Lung (tissue), 12 donors: ENCODE data around the gene CORO2A. TPM values are rescaled to one million over a fixed set of nuclear protein-coding genes. Genes with fewer than 3 reads are reported as not detected.
"Not testable (repeated sequence)": the region's sequence is repeated elsewhere in the genome, so short reads cannot be mapped to it uniquely, and the experiment has no call there.

Experiments
- ATAC-seq: fragments of 200-7000 bp; cut with Tn5 transposase; one replicate; pipeline ENCODE4 v1.9.1; 2020; ENCODE audit warnings: moderate number of reproducible peaks; ENCODE audit not compliant: insufficient read depth, low FRiP score
- DNase-seq, 3 donors: peaks; one replicate each; pipeline ENCODE4 v3.0.0-alpha.2; 2013 to 2017
- H3K27ac ChIP-seq, 2 donors: one replicate each; pipeline ENCODE4 v1.5.1; 2013; ENCODE audit warnings: mild to moderate bottlenecking in 2 of 2, moderate library complexity in 2 of 2, control low read depth in 1 of 2, inconsistent platforms in 1 of 2, low read depth in 1 of 2, low read length in 1 of 2
- H3K27me3 ChIP-seq, 3 donors: one replicate each; pipeline ENCODE4 v1.5.1; 2013; ENCODE audit warnings: low read length in 2 of 3; ENCODE audit not compliant: control insufficient read depth in 3 of 3, insufficient read depth in 3 of 3
- H3K36me3 ChIP-seq, 4 donors: one replicate each; pipeline ENCODE4 v1.5.1; 2013; ENCODE audit warnings: low read length in 4 of 4, mild to moderate bottlenecking in 1 of 4, moderate library complexity in 1 of 4; ENCODE audit not compliant: control insufficient read depth in 4 of 4, insufficient read depth in 4 of 4
- H3K4me1 ChIP-seq, 5 donors: one replicate each; pipeline ENCODE4 v1.5.1; 2013; ENCODE audit warnings: low read length in 5 of 5, mild to moderate bottlenecking in 2 of 5, moderate library complexity in 1 of 5; ENCODE audit not compliant: control insufficient read depth in 5 of 5, insufficient read depth in 5 of 5
- H3K4me3 ChIP-seq: one replicate; pipeline ENCODE4 v1.5.1; 2013; ENCODE audit warnings: mild to moderate bottlenecking, control low read depth, moderate library complexity
- H3K9ac ChIP-seq, 2 donors: one replicate each; pipeline ENCODE4 v1.5.1; 2013; ENCODE audit warnings: low read length in 2 of 2, control low read depth in 1 of 2; ENCODE audit not compliant: insufficient read depth in 1 of 2
- H3K9me3 ChIP-seq, 4 donors: one replicate each; pipeline ENCODE4 v1.5.1; 2013; ENCODE audit warnings: low read length in 3 of 4, mild to moderate bottlenecking in 1 of 4, moderate library complexity in 1 of 4; ENCODE audit not compliant: control insufficient read depth in 4 of 4, insufficient read depth in 3 of 4
- CTCF ChIP-seq: IDR thresholded peaks from 2 replicates; pipeline ENCODE4 v1.5.1; 2012; ENCODE audit warnings: mild to moderate bottlenecking; ENCODE audit errors: control extremely low read depth, extremely low read depth
- WGBS, 2 donors: extraction: QIAGEN DNeasy Blood & Tissue Kit; methylation state at CpG; one replicate each; pipeline ENCODE4 v1.1.7; 2013; 5-methylcytosine and 5-hydroxymethylcytosine counted together
- polyA plus RNA-seq, 2 donors: library from polyadenylated mRNA; stranded (reverse); fragments of 200-250 nt; gene quantifications; one replicate each; pipeline ENCODE4 v1.2.1, GENCODE V29; 2013
- total RNA-seq, 2 donors: library from RNA; depleted of rRNA in 1 of 2; stranded (reverse); fragments of >200 nt in 1 of 2; gene quantifications; one replicate each; pipeline ENCODE4 v1.2.1, GENCODE V29; 2014 to 2021
- donor health status: control.
- donor health status: control.
- donor health status: Bipolar disorder and iron deficiency.
- donor health status: healthy.
- donor health status: DM: yes; HTN: yes; CAD: no.

CORO2A gene
- total and polyA plus RNA-seq, 4 donors, result 6.8 to 22.3 (median 14.7) TPM

- H3K4me3 ChIP-seq, result no peak overlapping the region
These were observed 65.2 kb downstream of the CORO2A start for GRCh38 chr9:98127226-98127625.

GRCh38 chr9:98124637-98125426, 67.6 kb downstream of the CORO2A start:
- no peak overlapping the region for H3K4me3 ChIP-seq
- DNase-seq, result no peak
- H3K27me3 ChIP-seq, result no peaks in the 10 kb centered on the region
- no peak for TF ChIP-seq CTCF
- no peak overlapping the region for H3K9ac ChIP-seq
- no peak for ATAC-seq
- H3K9me3 ChIP-seq, result no peaks in the 10 kb centered on the region
- H3K36me3 ChIP-seq, result peaks cover 0 to 14% (median 0%) of the 10 kb centered on the region in 4 donors
- peaks cover 0 to 5% (median 0%) of the 10 kb centered on the region in 5 donors for H3K4me1 ChIP-seq
- 94 to 95% methylated on average over 15 of the region's 15 CpGs for WGBS, 2 donors
- H3K27ac ChIP-seq, result no peak overlapping the region

More at GRCh38 chr9:98127226-98127625, 65.2 kb downstream of the CORO2A start:
- no peaks in the 10 kb centered on the region for H3K9me3 ChIP-seq
- H3K27me3 ChIP-seq, result no peaks in the 10 kb centered on the region
- peaks cover 0 to 17% (median 0%) of the 10 kb centered on the region in 4 donors for H3K36me3 ChIP-seq
- 95 to 98% methylated on average over 8 of the region's 8 CpGs for WGBS, 2 donors
- H3K9ac ChIP-seq, result no peak overlapping the region
- no peak for TF ChIP-seq CTCF
- DNase-seq (no peak), ATAC-seq (no peak)
- H3K4me1 ChIP-seq, result no peaks in the 10 kb centered on the region
- no peak overlapping the region for H3K27ac ChIP-seq

GRCh38 chr9:98124091-98124490, 68.3 kb downstream of the CORO2A start:
- not testable (repeated sequence) for H3K27me3 ChIP-seq, DNase-seq, H3K9ac ChIP-seq, H3K9me3 ChIP-seq, H3K4me3 ChIP-seq, ATAC-seq, H3K4me1 ChIP-seq, H3K27ac ChIP-seq
- peaks cover 0 to 14% (median 0%) of the 10 kb centered on the region in 4 donors for H3K36me3 ChIP-seq
- WGBS, 2 donors, result 94 to 96% methylated on average over 13 of the region's 13 CpGs

- Histone ChIP-seq H3K4me3 (no peak overlapping the region), H3K27me3 (no peaks in the 10 kb centered on the region), H3K9me3 (no peaks in the 10 kb centered on the region), H3K4me1 (peaks cover 0 to 13% (median 0%) of the 10 kb centered on the region in 5 donors), H3K27ac (peak overlapping the region in 1 of 2 donors; percentile 10), H3K36me3 (peaks cover 0 to 1% (median 0%) of the 10 kb centered on the region in 4 donors), H3K9ac (no peak overlapping the region)
- ATAC-seq, result no peak
- no peak for TF ChIP-seq CTCF
- peak in 1 of 3 donors; percentile 23 for DNase-seq
- WGBS, 2 donors, result 8 to 11% methylated on average over 3 of the region's 3 CpGs
These were observed 71.4 kb downstream of the CORO2A start for GRCh38 chr9:98121058-98121457.
